Measurements from ENCODE around the gene BTBD3.
A peak's percentile ranks its signal among the peaks of the same experiment; 100 is the strongest.

Gene BTBD3

DNA sequence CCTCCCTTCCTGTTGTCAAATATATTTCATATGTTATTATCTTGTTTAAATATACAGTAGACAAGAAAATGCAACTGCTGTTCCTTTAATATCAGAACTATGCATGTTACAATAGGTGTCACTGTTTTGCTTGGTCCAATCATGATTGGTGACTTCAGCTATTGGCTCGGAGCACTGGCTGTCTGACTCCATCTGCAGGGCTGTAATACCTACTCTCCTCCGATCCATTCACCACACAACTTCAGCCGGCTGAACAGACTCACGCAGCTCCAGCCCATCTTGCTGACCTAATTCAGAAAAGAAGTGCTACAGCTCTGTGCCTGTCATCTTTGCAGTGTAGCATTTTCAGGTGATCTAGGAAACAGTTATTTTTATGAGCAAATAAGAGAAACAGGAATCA is at the start of gene BTBD3:
BTBD3 (plus strand) TSS at position 231 of the 400 bp plus-strand sequence. CDS start 383 bp downstream, outside the sequence.
- DNase-seq, result no peak
- peak; percentile 36 for ATAC-seq

DNA sequence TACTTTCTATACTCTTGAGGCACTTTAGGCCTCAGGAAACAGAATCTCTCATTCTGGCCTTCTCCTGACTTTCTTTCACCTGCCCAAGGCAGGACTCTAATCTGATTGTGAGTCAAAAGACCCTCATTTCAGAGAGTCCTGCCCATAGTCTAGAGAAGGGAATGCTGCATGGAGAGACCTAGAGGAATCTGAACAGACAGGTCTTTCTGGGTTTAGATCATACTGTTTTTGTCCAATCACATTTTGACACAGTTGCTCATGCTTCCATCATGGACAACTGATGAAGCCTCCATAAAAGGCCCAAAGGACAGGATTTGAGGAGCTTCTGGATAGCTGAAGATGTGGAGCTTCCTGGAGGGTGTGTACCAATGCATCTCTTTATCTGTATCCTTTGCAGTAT is 48.1 kb upstream of the BTBD3 start:
- DNase-seq, result no peak

DNA sequence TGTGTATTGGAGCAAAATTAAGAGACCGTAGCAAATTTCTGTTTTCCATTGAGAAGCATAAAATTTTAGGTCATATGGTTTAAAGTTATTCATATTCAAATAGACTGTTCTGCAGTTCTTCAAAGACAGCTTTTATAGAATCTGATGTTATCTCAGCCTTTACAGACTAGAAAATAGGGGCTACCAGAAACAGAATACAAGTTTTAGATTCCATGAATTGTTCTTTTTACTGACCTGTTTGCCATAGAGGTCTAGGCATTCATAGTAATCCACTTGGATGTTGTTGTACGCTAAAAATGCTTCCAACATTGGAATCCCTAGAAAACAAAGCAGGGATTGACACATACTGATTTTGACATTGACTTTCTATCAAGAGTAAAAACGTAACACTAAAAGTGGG is 47.3 kb upstream of the BTBD3 start:
- ATAC-seq, result no peak
- no peak for DNase-seq

More for the DNA sequence above, 48.1 kb upstream of the BTBD3 start:
- no peak for ATAC-seq

GRCh38 chr20:11876555-11876954 is 41.1 kb upstream of the BTBD3 start:
- no peak for ATAC-seq
- DNase-seq, result no peak

- DNase-seq (no peak), ATAC-seq (no peak)
Measured at GRCh38 chr20:11880680-11881079, 37.0 kb upstream of the BTBD3 start.

DNA sequence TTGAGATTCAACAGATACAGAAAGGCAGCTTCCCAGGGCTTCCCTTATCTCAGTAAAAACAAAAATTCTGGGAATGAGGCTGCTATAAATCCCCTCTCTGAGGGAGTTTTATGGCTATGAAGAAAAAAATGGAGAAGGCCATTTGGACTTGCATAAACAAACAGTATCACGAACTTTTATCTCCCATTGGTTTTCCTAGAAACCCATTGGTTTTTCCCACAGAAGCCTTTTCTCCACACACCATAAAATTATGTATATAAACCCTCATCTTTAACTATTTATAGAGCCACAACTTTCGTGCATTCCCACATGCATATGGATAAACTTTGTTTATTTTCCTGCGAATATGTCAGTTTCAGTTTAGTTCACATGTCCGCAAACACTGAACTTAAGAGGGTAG is 36.2 kb upstream of the BTBD3 start:
- no peak for DNase-seq
- no peak for ATAC-seq

DNA sequence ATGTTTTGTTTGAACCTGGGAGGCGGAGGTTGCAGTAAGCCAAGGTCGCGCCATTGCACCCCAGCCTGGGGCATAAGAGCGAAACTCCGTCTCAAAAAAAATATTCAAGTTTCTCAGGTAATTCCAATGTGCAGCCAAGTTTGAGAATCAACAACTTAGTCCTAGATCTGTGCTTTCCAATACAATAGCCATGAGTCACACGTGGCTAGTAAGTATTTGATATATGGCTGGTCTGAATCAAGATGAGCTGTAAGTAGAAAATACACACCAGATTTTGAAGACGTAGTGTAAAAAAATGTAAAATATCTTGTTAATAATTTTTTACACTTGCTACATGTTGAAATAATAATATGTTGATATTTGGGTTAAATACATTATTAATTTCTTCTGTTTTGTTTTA is 35.0 kb upstream of the BTBD3 start:
- no peak for DNase-seq
- ATAC-seq, result no peak

DNA sequence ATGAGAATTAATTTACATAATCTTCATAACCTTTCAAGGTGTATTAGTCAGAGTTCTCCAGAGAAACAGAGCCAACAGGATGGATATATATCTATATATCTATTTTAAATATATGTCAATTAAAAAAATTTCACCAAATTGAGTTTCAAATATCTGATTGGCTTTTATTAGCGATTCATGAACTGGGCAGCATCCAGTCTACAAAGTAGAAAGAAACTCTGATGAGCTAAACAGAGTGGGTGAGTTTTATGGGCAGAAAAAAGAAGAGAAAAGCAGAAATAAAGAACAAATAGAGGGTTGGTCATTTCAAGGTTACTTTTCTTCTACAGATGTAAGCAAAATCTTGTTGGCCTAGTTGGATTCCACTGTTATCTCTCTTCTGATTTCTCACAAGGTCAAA is 29.0 kb upstream of the BTBD3 start:
- ATAC-seq (no peak), DNase-seq (no peak)

DNA sequence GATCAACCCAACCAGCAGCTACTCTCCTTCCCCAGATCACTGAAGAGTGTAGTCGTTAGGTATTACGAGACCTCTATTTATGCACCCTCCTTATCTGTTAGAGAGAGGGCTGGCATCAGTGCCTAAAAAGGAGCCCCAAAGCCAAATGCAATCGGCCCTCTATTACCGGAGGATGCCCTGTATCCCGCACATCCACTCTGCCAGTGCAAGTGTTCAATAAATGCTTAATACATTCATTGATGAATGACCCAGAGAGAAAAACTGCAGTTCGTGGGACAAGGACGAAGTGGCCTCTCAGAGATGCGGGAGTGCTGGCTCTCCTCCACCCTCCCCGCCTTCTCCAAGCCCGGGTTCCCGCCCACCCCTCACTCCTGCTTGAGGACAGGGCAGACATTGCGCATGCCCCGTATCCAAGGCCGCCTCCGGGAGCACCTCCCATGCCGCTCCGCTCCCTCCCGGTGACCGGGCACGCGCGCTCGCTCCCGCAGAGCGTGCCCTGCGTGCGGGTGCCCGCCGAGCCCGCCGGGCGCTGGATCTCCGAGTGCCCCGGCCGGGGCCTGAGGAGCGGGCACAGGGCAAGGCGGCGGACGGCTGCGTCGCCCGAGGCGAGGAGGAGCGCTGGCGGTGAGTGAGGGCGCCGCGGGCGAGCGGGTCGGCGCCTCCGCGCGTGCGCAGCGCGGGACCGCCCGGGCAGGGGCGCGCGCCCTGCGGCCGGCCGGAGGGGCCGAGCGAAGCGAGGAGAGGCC is 27.2 kb upstream of the BTBD3 start:
- peak; percentile 79 for ATAC-seq

DNA sequence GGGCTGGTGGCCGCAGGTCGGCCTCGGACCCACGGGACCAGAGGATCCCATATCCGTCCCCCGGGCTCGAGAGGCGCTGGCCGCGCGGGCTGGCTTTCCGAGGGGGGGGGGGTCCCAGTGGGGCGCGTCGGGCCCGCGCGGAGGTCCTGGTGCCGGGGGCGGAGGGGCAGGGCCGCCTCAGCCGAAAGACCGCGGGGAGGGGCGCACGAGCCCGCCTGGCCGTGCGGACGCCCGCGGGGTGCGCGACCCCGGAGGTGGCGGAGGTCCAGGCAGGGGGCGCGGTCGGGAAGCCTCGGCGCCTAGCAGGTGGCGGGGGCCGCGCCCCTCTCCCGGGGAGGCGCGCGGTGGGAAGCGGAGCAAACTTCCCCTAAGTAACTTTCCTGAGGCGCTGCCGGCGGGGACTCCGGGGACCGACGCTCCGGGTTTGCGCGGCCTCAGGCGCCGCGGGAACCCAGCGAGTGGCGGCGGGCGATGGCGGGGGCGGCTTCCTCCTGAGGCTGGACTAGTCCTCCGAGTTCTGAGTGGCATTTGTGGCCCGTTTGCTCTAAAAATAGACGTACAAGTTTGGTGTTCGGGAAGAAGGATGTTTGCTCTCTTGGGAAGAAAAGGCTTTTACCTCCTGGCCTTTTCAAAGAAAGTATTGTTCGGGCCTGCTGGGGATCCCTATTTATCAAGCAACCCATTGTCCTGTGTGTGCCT is 26.5 kb upstream of the BTBD3 start:
- ATAC-seq, result peak; percentile 3
- DNase-seq, result peak; percentile 31

More for the DNA sequence above, 27.2 kb upstream of the BTBD3 start:
- peak; percentile 66 for DNase-seq

DNA sequence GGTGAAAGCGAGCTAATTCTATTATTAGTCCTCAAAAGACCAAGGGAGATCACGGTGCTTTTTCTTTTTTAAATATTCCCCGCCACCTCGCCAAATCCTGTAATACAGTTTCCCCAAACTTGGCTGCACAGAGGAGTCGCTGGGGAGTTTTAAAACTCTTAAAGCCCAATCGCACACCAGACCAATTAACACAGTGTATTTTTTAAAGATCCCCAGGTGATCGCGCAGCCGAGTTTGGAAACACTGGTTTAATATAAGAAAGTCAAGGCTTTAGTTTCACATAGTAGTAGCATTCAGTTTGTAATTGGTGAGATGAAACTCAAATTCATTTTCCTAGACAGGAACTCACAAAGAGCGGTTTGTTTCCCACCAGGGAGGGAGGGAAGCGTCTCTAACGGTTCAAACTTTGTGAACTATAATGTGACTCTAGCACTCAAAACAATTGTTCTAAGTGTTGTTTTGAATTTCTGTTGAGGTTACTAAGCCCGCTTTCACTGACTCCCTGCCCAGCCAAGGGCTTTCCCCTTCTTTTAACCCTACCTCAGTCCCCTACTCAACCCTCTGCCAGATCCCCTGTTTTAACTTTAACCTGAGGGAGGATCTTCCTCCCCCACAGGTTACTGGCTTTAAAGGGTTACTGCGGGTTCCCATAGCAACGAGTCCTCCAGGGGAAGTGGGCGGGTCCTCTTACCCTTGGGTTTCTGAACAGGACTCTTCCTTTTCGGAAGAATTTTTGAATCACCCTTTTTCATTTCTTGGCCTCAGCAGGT is 25.7 kb upstream of the BTBD3 start:
- peak; percentile 63 for ATAC-seq
- DNase-seq, result peak; percentile 39

- ATAC-seq, result no peak
- no peak for DNase-seq
Measured at GRCh38 chr20:11894062-11894461, 23.6 kb upstream of the BTBD3 start.

DNA sequence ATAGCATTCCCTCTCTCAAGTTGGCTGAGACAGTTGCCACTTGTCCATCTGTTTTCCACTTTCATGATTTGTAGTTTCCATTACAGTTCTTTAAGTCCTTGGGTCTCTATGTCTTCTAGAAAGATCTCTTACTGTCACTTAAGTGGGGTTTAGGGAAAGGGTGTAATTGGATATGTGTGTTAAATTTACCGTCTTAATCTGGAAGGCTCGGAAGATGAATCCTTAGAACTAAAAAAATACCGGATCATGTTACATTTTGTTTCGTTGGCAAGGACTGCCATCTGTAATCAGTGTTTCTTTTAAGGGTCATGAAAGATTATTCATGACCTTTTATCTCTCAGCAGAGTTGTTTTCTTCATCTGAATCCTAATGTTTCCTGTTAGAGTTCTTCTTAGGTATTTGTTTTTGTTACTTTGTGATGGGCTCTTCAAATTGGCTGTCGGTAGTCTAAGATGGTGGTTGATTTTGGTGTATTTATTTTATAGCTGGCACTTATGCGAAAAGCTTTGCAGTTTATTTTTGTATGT is 21.8 kb upstream of the BTBD3 start:
- no peak for DNase-seq
- ATAC-seq, result no peak

DNA sequence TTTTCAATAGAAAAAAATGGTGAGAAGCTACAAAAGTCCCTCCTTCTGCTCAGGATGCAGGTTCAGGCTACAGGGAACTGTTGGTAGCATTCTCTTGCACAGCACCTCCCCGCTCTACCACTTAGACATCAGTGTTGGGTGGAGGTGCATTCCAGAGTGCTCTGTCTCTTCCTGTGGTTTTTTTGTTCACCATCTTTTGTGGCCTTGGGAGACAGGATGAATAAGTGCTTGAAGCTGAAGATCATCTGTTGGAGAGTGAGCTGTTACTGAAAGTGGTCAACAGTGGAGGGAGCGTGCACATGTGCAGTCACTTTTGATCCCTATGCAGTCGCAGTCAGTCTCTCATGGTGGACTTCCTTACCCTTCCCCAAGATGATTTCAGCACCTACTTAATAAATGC is 16.6 kb upstream of the BTBD3 start:
- no peak for DNase-seq

GRCh38 chr20:11902285-11902697 is 15.4 kb upstream of the BTBD3 start:
- no peak for ATAC-seq

More for the DNA sequence above, 16.6 kb upstream of the BTBD3 start:
- no peak for ATAC-seq

GRCh38 chr20:11905460-11906179 is 12.1 kb upstream of the BTBD3 start:
- ATAC-seq (no peak), DNase-seq (no peak)

More at GRCh38 chr20:11902285-11902697, 15.4 kb upstream of the BTBD3 start:
- DNase-seq, result no peak

DNA sequence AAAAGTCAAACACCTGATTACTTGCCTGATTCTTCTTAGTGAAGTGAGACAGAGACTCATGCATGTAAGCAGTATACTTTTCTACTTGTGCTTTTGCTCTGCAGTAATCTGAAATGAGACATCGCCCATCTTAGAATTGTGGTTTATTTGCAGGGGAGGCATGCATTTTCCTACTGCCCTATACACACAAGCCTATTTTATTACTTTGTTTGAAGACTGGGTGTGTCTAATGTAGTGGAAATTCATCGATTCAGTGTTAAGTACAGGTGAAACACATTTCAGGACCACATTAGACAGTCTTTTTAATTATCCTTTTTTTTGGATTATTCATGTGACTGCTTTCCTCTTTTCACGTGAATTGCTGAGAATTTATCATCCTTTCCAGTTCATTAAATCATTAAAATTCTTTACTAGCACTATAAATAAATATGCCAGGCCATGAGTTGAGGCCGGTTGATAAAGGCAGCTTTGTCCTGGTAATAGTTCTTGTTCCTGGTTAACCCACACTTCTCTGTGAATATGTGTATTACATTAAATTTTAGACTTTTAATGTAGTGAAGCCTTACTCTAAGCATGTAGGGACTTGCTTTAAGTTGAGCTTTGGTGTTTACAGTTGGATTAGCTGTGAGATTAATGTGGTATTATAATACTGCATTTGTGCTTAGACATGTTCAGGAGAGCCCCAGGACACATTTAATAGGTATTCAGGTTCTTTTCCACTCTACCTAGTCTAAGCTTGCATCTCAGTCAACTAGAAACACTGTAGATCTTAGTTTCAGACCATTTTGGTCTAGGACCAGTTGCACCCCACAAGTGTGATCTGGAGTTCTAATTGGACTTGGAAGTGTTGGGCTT is 10.8 kb upstream of the BTBD3 start:
- DNase-seq (no peak), ATAC-seq (no peak)

- DNase-seq, result no peak
- no peak for ATAC-seq
Measured at GRCh38 chr20:11907621-11908020, 10.1 kb upstream of the BTBD3 start.

- DNase-seq (no peak), ATAC-seq (no peak)
Measured at GRCh38 chr20:11912013-11912658, 5.6 kb upstream of the BTBD3 start.

DNA sequence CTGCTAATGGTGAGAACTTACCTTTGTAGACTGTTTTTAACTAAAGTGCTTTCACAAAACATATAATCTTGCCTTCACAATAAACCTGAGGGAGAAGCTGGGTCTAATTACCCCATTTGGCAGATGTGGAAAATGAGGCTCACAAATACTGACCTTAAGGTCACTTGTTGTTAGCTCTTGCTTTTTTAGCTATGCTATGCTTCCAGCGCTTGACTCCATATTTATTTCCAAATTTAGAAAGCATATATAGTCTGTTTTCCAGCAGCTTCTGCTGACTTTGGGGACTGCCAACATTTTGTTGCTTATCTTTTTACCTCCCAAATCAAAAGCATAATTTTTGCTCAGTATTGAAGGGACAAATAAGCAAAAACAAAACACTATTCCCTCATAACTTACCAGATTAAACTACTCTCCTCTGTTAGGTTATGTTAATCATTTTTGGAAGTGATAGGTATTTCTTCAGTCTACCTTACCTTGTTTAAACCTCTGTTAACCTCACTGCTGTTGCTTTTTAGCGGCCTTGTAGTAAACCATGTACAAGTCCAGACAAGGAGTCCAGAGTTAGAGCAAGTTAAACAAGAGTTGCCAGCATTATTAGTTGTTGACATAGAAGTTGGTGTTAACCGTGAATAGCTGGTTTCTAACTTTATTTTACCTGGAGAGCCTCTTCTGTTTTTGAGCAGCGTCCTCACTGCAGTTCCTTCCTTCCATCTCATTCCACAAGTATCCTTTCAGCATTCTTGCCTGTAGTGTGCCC is 4.9 kb upstream of the BTBD3 start:
- no peak for DNase-seq
- no peak for ATAC-seq
